ENCODE data around the gene BAG2.

The BAG2 gene

GRCh38 chr6:57137350-57137749, 34.8 kb upstream of the BAG2 start:
- TF ChIP-seq MYC (IDR thresholded peaks at IDR 0.05; ENCODE audit: low read depth, low read length) = no peak
- TF ChIP-seq POLR2A (IDR thresholded peaks at IDR 0.05; ENCODE audit: extremely low read depth, insufficient read length) = no peak
- TF ChIP-seq, protein P1, sequence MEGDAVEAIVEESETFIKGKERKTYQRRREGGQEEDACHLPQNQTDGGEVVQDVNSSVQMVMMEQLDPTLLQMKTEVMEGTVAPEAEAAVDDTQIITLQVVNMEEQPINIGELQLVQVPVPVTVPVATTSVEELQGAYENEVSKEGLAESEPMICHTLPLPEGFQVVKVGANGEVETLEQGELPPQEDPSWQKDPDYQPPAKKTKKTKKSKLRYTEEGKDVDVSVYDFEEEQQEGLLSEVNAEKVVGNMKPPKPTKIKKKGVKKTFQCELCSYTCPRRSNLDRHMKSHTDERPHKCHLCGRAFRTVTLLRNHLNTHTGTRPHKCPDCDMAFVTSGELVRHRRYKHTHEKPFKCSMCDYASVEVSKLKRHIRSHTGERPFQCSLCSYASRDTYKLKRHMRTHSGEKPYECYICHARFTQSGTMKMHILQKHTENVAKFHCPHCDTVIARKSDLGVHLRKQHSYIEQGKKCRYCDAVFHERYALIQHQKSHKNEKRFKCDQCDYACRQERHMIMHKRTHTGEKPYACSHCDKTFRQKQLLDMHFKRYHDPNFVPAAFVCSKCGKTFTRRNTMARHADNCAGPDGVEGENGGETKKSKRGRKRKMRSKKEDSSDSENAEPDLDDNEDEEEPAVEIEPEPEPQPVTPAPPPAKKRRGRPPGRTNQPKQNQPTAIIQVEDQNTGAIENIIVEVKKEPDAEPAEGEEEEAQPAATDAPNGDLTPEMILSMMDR (IDR thresholded peaks at IDR 0.05; ENCODE audit: low read depth, low read length) = no peak
- TF ChIP-seq, protein P2, sequence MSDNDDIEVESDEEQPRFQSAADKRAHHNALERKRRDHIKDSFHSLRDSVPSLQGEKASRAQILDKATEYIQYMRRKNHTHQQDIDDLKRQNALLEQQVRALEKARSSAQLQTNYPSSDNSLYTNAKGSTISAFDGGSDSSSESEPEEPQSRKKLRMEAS (IDR thresholded peaks at IDR 0.05; ENCODE audit: low read depth, low read length) = no peak
- DNase-seq (ENCODE audit: low read depth) = no peak

GRCh38 chr6:57138026-57138425, 34.1 kb upstream of the BAG2 start:
- no peak overlapping the region for H3K4me3 ChIP-seq (ENCODE audit: low read depth, low read length)
- no peak for DNase-seq (ENCODE audit: low read depth)
- no peak for TF ChIP-seq POLR2A (IDR thresholded peaks at IDR 0.05; ENCODE audit: extremely low read depth, insufficient read length)
- TF ChIP-seq, protein P2 (IDR thresholded peaks at IDR 0.05; ENCODE audit: low read depth, low read length) = no peak
- TF ChIP-seq, protein P1 (IDR thresholded peaks at IDR 0.05; ENCODE audit: low read depth, low read length) = no peak
- no peak for TF ChIP-seq MYC (IDR thresholded peaks at IDR 0.05; ENCODE audit: low read depth, low read length)

More at GRCh38 chr6:57137350-57137749, 34.8 kb upstream of the BAG2 start:
- H3K4me3 ChIP-seq (ENCODE audit: low read depth, low read length) = no peak overlapping the region

DNA sequence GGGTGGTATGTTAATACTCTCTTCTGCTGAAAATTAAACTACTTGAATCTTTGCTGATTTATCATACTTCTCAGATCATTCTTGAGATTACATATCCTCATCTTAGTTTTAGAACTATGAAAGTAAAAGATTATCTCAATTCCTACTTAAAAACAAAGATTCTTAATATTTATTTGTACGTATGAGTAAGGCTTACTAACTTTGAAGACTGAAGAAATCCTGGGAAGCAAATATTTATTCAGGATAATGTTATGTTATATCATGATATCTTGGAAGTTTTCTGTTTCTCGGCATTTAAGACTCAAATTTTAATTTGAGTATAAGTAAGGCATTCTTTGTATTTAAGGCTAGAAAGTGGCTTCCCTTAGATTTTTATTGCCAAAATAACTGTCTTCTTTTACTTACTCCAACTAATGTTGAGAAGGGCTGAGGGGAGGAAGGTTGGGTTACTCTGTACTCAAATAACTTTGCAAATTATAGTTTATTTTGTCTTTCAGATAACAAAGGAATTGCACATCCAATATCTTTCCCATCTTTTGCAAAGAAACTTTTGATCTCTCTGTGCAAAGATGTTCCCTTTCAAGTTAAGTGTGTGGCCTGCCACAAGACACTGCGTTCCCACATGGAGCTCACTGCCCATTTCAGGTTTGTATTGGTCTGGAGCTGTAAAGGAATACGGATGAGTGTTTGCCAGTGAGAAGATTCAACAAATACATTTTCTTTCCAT, 30.5 kb upstream of the BAG2 start:
- TF ChIP-seq POLR2A (IDR thresholded peaks at IDR 0.05; ENCODE audit: extremely low read depth, insufficient read length) (no peak), MYC (IDR thresholded peaks at IDR 0.05; ENCODE audit: low read depth, low read length) (no peak)
- TF ChIP-seq, protein P2 (IDR thresholded peaks at IDR 0.05; ENCODE audit: low read depth, low read length) = no peak
- TF ChIP-seq, protein P1 (IDR thresholded peaks at IDR 0.05; ENCODE audit: low read depth, low read length) = no peak
- H3K4me3 ChIP-seq (ENCODE audit: low read depth, low read length) = no peak overlapping the region
- DNase-seq (ENCODE audit: low read depth) = no peak

DNA sequence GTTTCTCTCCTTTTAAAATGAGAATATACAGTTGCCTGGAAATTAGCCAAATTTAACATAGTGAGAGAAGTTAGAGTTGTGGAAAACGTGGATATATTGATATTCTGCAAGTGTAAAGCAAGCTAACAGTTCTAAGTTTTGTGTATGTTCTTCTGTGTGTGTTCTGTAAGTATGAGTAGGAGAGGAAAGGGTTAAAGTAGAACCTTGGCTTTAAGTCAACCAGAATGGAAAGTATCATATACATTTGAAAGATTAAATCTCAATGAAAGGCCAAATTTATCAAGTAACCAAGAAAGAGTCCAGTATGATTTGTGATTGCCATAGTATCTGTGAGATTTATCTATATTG, 30.0 kb upstream of the BAG2 start:
- TF ChIP-seq, protein P2 (IDR thresholded peaks at IDR 0.05; ENCODE audit: low read depth, low read length) = no peak
- TF ChIP-seq MYC (IDR thresholded peaks at IDR 0.05; ENCODE audit: low read depth, low read length) (no peak), POLR2A (IDR thresholded peaks at IDR 0.05; ENCODE audit: extremely low read depth, insufficient read length) (no peak)
- TF ChIP-seq, protein P1 (IDR thresholded peaks at IDR 0.05; ENCODE audit: low read depth, low read length) = no peak
- DNase-seq (ENCODE audit: low read depth) = no peak

GRCh38 chr6:57143690-57144089, 28.4 kb upstream of the BAG2 start:
- TF ChIP-seq, protein P1 (IDR thresholded peaks at IDR 0.05; ENCODE audit: low read depth, low read length) = no peak
- TF ChIP-seq, protein P2 (IDR thresholded peaks at IDR 0.05; ENCODE audit: low read depth, low read length) = no peak
- no peak for TF ChIP-seq MYC (IDR thresholded peaks at IDR 0.05; ENCODE audit: low read depth, low read length)
- TF ChIP-seq POLR2A (IDR thresholded peaks at IDR 0.05; ENCODE audit: extremely low read depth, insufficient read length) = no peak

More for the DNA sequence above, 30.0 kb upstream of the BAG2 start:
- H3K4me3 ChIP-seq (ENCODE audit: low read depth, low read length) = no peak overlapping the region

More at GRCh38 chr6:57143690-57144089, 28.4 kb upstream of the BAG2 start:
- H3K4me3 ChIP-seq (ENCODE audit: low read depth, low read length) = no peak overlapping the region
- no peak for DNase-seq (ENCODE audit: low read depth)

Measured in NB4 (cell line).